ENCODE measurements around the gene IMP3. TPM values are rescaled to one million over a fixed set of nuclear protein-coding genes. Genes with fewer than 3 reads are reported as not detected.

The IMP3 gene
- total RNA-seq, 1 experiment from 2014 or later = 58.0 TPM

DNA sequence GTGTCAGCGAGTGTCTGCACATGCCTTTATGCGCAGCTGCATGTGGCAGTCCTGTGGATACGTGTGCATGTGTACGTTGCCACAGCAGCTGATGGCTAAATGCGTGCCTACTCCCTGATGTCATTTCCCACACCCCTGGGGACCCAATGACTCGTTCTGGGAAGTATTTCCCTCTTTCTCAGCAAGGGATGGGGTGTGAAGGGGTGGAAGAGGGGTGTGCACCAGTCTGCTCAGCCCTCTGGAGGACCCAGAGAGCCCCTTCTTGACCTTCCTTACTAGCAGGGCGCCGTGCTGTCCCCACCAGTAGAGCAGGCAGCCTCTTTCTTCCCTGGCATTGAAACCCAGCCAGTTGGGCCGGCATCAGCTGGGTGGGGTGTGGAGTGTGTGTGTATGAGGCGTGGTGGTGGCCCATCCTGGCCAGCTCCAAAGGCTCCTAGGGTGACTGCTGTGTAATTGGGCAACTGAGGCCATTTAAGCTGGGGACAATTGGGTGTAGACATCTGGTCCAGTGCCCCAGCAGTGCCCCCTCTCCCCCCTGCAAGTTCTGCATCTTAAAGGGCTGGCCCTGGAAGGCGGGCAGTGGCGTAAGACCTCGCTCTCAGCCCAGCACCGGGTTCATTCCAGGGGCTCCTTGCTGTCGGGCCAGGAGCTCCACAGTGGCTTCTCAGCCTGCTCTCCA, 26.9 kb upstream of the IMP3 start:
- peaks cover 57% of the 10 kb centered on the region for H3K4me1 Mint-ChIP-seq (ENCODE audit: insufficient read depth, unreplicated experiment)
- no peaks in the 10 kb centered on the region for H3K36me3 Mint-ChIP-seq (ENCODE audit: insufficient read depth, unreplicated experiment)
- peaks cover 7% of the 10 kb centered on the region for H3K9me3 Mint-ChIP-seq (ENCODE audit: unreplicated experiment)
- intact Hi-C loops (cut with micrococcal nuclease) = loop anchor here (2.0 kb wide), 1 partner anchor 26 kb away; the partner anchor contains the start of gene IMP3
- ChIA-PET CTCF (interaction anchor here (2.0 to 2.1 kb wide), 2 partner anchors 19 to 28 kb away, joined by 5 to 9 read pairs; partner anchors contain the start of gene SNX33), POLR2A (interaction anchor here (0.9 to 7.0 kb wide), 15 partner anchors 13 to 332 kb away, joined by 3 to 111 read pairs (median 4); partner anchors contain the start of genes IMP3, MAN2C1, PTPN9 and SIN3A)
- TF ChIP-seq CTCF (IDR thresholded peaks at IDR 0.05; ENCODE audit: unreplicated experiment) = no peak
- BruUV-seq (replicated peaks) = TSS peak; percentile 81
- peak; percentile 93 for DNase-seq (ENCODE audit: unreplicated experiment)
- H3K27ac Mint-ChIP-seq (ENCODE audit: low read depth, unreplicated experiment) = peak overlapping the region; percentile 100
- H3K27me3 Mint-ChIP-seq (ENCODE audit: insufficient read depth, unreplicated experiment) = no peaks in the 10 kb centered on the region
- H3K4me3 Mint-ChIP-seq (ENCODE audit: unreplicated experiment) = peak overlapping the region; percentile 65

DNA sequence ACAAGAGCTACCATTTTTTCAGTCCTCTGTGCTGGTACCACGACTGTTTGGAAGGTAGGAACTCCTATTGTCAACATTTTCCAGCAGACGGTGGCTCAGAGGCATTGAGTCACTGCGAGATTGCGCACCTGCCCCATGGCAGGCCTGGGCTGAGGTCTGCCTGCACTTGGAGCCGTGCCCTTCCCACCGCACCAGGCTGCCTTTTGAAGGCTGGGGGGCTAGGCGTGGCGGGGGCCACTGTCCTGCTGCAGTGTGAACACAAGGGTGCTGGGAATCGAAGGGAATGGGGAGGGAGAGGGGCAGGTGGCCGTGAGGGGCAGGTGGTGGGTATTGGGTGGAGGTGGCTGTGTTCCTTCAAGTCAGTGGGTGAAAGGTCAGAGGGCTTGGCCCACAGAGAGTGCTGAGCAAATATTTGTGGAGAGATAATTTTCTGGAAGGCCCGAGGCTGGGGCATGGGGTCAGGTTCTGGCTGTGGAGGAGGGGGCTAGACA, 24.0 kb upstream of the IMP3 start:
- no peak for TF ChIP-seq CTCF (IDR thresholded peaks at IDR 0.05; ENCODE audit: unreplicated experiment)
- Mint-ChIP-seq H3K4me3 (ENCODE audit: unreplicated experiment) (no peak overlapping the region), H3K27ac (ENCODE audit: low read depth, unreplicated experiment) (no peak overlapping the region), H3K36me3 (ENCODE audit: insufficient read depth, unreplicated experiment) (no peaks in the 10 kb centered on the region), H3K9me3 (ENCODE audit: unreplicated experiment) (peaks cover 7% of the 10 kb centered on the region), H3K27me3 (ENCODE audit: insufficient read depth, unreplicated experiment) (no peaks in the 10 kb centered on the region), H3K4me1 (ENCODE audit: insufficient read depth, unreplicated experiment) (peaks cover 65% of the 10 kb centered on the region)
- DNase-seq (ENCODE audit: unreplicated experiment) = peak; percentile 49
- intact Hi-C loops (cut with micrococcal nuclease) = no loop called here
- POLR2A ChIA-PET = interaction anchor here (0.6 to 7.0 kb wide), 10 partner anchors 13 to 296 kb away, joined by 3 to 111 read pairs (median 6); partner anchors contain the start of genes IMP3, MAN2C1, SIN3A and SNUPN
- CTCF ChIA-PET = interaction anchor here (0.9 to 2.4 kb wide), 3 partner anchors 13 to 138 kb away, joined by 3 to 7 read pairs (median 3); no protein-coding TSS in a partner anchor
- BruUV-seq (replicated peaks) = no TSS peak

DNA sequence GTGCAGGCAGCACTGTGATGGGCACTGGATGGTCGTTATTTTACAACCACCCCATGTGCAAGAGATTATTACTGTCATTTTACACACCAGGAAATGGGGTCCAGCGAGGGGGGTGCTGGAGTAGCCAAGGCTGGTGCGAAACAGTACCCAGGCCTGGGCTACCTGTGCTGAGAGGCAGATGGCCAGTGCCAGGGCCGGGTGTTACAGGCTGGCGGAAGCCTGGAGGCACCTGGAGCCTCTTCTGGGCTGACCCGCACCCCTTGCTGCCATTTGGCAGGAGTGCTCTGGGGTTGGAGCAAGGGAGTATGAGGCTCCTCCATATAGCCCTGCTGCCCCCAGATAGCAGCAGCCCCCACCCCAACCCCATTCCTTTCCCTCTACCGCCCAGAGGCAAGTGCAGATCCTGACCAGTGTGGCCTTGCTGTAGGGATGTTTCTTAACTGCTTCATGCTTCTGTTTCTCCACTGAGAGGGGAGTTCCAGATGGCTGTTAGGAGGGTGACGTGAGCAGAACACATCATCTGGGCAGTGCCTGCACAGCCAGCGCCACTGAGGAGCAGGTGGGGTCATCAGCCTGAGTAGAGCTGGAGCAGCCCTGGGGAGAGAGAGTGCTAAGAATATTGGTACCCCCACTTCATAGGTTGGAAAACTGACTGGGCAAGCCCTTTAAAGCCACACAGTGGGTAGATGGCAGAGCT, 22.9 kb upstream of the IMP3 start:
- peaks cover 61% of the 10 kb centered on the region for H3K4me1 Mint-ChIP-seq (ENCODE audit: insufficient read depth, unreplicated experiment)
- no peak for DNase-seq (ENCODE audit: unreplicated experiment)
- no peaks in the 10 kb centered on the region for H3K36me3 Mint-ChIP-seq (ENCODE audit: insufficient read depth, unreplicated experiment)
- peaks cover 7% of the 10 kb centered on the region for H3K9me3 Mint-ChIP-seq (ENCODE audit: unreplicated experiment)
- TF ChIP-seq CTCF (IDR thresholded peaks at IDR 0.05; ENCODE audit: unreplicated experiment) = no peak
- BruUV-seq (replicated peaks) = no TSS peak
- no peak overlapping the region for H3K4me3 Mint-ChIP-seq (ENCODE audit: unreplicated experiment)
- ChIA-PET POLR2A (interaction anchor here (1.1 to 7.0 kb wide), 7 partner anchors 12 to 295 kb away, joined by 5 to 111 read pairs (median 58); partner anchors contain the start of genes IMP3, MAN2C1, SIN3A and SNUPN), CTCF (interaction anchor here (0.9 to 2.4 kb wide), 2 partner anchors 12 to 42 kb away, joined by 3 to 7 read pairs; no protein-coding TSS in a partner anchor)
- no peak overlapping the region for H3K27ac Mint-ChIP-seq (ENCODE audit: low read depth, unreplicated experiment)
- intact Hi-C loops (cut with micrococcal nuclease) = no loop called here
- H3K27me3 Mint-ChIP-seq (ENCODE audit: insufficient read depth, unreplicated experiment) = no peaks in the 10 kb centered on the region

GRCh38 chr15:75661756-75662140, 21.7 kb upstream of the IMP3 start:
- Mint-ChIP-seq H3K4me1 (ENCODE audit: insufficient read depth, unreplicated experiment) (peaks cover 50% of the 10 kb centered on the region), H3K36me3 (ENCODE audit: insufficient read depth, unreplicated experiment) (peaks cover 6% of the 10 kb centered on the region), H3K4me3 (ENCODE audit: unreplicated experiment) (peak overlapping the region; percentile 40), H3K27ac (ENCODE audit: low read depth, unreplicated experiment) (peak overlapping the region; percentile 97), H3K9me3 (ENCODE audit: unreplicated experiment) (peaks cover 7% of the 10 kb centered on the region), H3K27me3 (ENCODE audit: insufficient read depth, unreplicated experiment) (no peaks in the 10 kb centered on the region)
- TF ChIP-seq CTCF (IDR thresholded peaks at IDR 0.05; ENCODE audit: unreplicated experiment) = no peak
- BruUV-seq (replicated peaks) = no TSS peak
- DNase-seq (ENCODE audit: unreplicated experiment) = no peak
- ChIA-PET CTCF (interaction anchor here (0.7 to 2.2 kb wide), 5 partner anchors 21 to 65 kb away, joined by 3 to 9 read pairs (median 4); partner anchors contain the start of gene IMP3), POLR2A (interaction anchor here (0.6 to 4.0 kb wide), 10 partner anchors 9 to 298 kb away, joined by 3 to 120 read pairs (median 11); partner anchors contain the start of genes IMP3, MAN2C1, SIN3A and SNUPN)
- intact Hi-C loops (cut with micrococcal nuclease) = no loop called here
